Measurements from ENCODE around the gene BRMS1.

- TF ChIP-seq, protein P1, sequence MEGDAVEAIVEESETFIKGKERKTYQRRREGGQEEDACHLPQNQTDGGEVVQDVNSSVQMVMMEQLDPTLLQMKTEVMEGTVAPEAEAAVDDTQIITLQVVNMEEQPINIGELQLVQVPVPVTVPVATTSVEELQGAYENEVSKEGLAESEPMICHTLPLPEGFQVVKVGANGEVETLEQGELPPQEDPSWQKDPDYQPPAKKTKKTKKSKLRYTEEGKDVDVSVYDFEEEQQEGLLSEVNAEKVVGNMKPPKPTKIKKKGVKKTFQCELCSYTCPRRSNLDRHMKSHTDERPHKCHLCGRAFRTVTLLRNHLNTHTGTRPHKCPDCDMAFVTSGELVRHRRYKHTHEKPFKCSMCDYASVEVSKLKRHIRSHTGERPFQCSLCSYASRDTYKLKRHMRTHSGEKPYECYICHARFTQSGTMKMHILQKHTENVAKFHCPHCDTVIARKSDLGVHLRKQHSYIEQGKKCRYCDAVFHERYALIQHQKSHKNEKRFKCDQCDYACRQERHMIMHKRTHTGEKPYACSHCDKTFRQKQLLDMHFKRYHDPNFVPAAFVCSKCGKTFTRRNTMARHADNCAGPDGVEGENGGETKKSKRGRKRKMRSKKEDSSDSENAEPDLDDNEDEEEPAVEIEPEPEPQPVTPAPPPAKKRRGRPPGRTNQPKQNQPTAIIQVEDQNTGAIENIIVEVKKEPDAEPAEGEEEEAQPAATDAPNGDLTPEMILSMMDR (IDR thresholded peaks at IDR 0.05) = no peak
- no peak for TF ChIP-seq POLR2A (IDR thresholded peaks at IDR 0.05)
Observed at GRCh38 chr11:66371627-66372415, 26.9 kb upstream of the BRMS1 start, which contains the start of gene SLC29A2.
